GM23338 (cell line): Measurements from ENCODE around the gene STON1. TPM values are rescaled to one million over a fixed set of nuclear protein-coding genes. Genes with fewer than 3 reads are reported as not detected.

Experiments
- ATAC-seq: fragments of 200-7000 bp; cut with Tn5 transposase; 3 replicates; pipeline ENCODE4 v1.9.1; 2020
- DNase-seq: peaks from one replicate; pipeline ENCODE4 v3.0.0-alpha.2; 2015; ENCODE audit warnings: low spot score
- H2AFZ ChIP-seq: fragments of 200-600 bp; sonication (generic); 2 replicates; pipeline ENCODE4 v1.8.0; 2016; ENCODE audit warnings: antibody characterized with exemption, mild to moderate bottlenecking, moderate library complexity
- H3F3A ChIP-seq: fragments of 200-600 bp; sonication (generic); replicated peaks from 2 replicates; pipeline ENCODE4 v1.8.0; 2017; ENCODE audit warnings: antibody characterized with exemption, mixed run types, low read depth
- H3K27ac ChIP-seq: fragments of 200-600 bp; sonication (generic); 2 replicates; pipeline ENCODE4 v1.6.1; 2016; ENCODE audit warnings: low read depth
- H3K27me3 ChIP-seq: fragments of 200-600 bp; sonication (generic); 2 replicates; pipeline ENCODE4 v1.8.0; 2016; ENCODE audit warnings: mild to moderate bottlenecking, mixed run types, moderate library complexity; ENCODE audit not compliant: insufficient read depth
- H3K36me3 ChIP-seq: fragments of 200-600 bp; sonication (generic); 2 replicates; pipeline ENCODE4 v1.8.0; 2016; ENCODE audit warnings: mild to moderate bottlenecking; ENCODE audit not compliant: insufficient read depth
- H3K4me1 ChIP-seq: fragments of 200-600 bp; sonication (generic); 2 replicates; pipeline ENCODE4 v1.8.0; 2016; ENCODE audit warnings: mild to moderate bottlenecking, moderate library complexity; ENCODE audit not compliant: insufficient read depth
- H3K4me2 ChIP-seq: fragments of 200-600 bp; sonication (generic); 2 replicates; pipeline ENCODE4 v1.7.1; 2017; ENCODE audit warnings: mixed run types
- H3K4me3 ChIP-seq: fragments of 200-600 bp; sonication (generic); 2 replicates; pipeline ENCODE4 v1.6.1; 2016; ENCODE audit warnings: mixed run types
- H3K79me2 ChIP-seq: fragments of 200-600 bp; sonication (generic); replicated peaks from 2 replicates; pipeline ENCODE4 v1.8.0; 2017; ENCODE audit warnings: mild to moderate bottlenecking; ENCODE audit not compliant: insufficient read depth
- H3K9me2 ChIP-seq: fragments of 200-600 bp; sonication (generic); 2 replicates; pipeline ENCODE4 v1.8.0; 2017; ENCODE audit not compliant: insufficient read depth
- H4K20me1 ChIP-seq: fragments of 200-600 bp; sonication (generic); replicated peaks from 2 replicates; pipeline ENCODE4 v1.8.0; 2017; ENCODE audit warnings: mild to moderate bottlenecking; ENCODE audit not compliant: insufficient read depth
- H3K27ac Mint-ChIP-seq: 2 replicates; pipeline ENCODE4 v1.8.0; 2020; ENCODE audit warnings: inconsistent platforms, mild to moderate bottlenecking, moderate library complexity, mixed read lengths
- H3K27me3 Mint-ChIP-seq: 3 replicates; pipeline ENCODE4 v1.8.0; 2022; ENCODE audit warnings: low read depth, mild to moderate bottlenecking, moderate library complexity, mixed read lengths, inconsistent platforms; ENCODE audit not compliant: insufficient read depth, poor library complexity
- H3K36me3 Mint-ChIP-seq: 3 replicates; pipeline ENCODE4 v1.8.0; 2021; ENCODE audit warnings: low read depth, mild to moderate bottlenecking, inconsistent platforms, moderate library complexity, mixed read lengths
- H3K4me1 Mint-ChIP-seq: 3 replicates; pipeline ENCODE4 v1.8.0; 2020; ENCODE audit warnings: mild to moderate bottlenecking, inconsistent platforms, mixed read lengths
- H3K4me3 Mint-ChIP-seq: 3 replicates; pipeline ENCODE4 v1.8.0; 2021; ENCODE audit warnings: moderate library complexity, mild to moderate bottlenecking, inconsistent platforms, mixed read lengths
- H3K9me3 Mint-ChIP-seq: 3 replicates; pipeline ENCODE4 v1.8.0; 2020; ENCODE audit warnings: moderate library complexity, mild to moderate bottlenecking, inconsistent platforms, mixed read lengths
- CTCF ChIP-seq, 2 experiments: fragments of 200-600 bp in 1 of 2; sonication (generic) in 1 of 2; conservative IDR thresholded peaks; 2 replicates each; pipeline versions ENCODE4 v1.5.1 to v1.6.1; 2016 to 2017; ENCODE audit warnings: antibody characterized with exemption in 2 of 2, low read depth in 2 of 2, mild to moderate bottlenecking in 2 of 2, moderate library complexity in 1 of 2
- ETS1 ChIP-seq: IDR thresholded peaks from 2 replicates; pipeline ENCODE4 v1.6.1; 2016; ENCODE audit warnings: antibody characterized with exemption
- EZH2 ChIP-seq: fragments of 200-600 bp; sonication (generic); IDR thresholded peaks from one replicate; pipeline ENCODE4 v1.8.0; 2017; ENCODE audit warnings: antibody characterized with exemption, mild to moderate bottlenecking, low read depth; ENCODE audit not compliant: unreplicated experiment
- JUNB ChIP-seq: IDR thresholded peaks from one replicate; pipeline ENCODE4 v1.6.1; 2016; ENCODE audit warnings: antibody characterized with exemption; ENCODE audit not compliant: unreplicated experiment
- ZNF462 ChIP-seq: fragments of 250-450 bp; sonication (Bioruptor Pico); IDR thresholded peaks from 2 replicates; pipeline ENCODE4 v1.5.0; 2020; ENCODE audit warnings: mild to moderate bottlenecking, moderate library complexity
- polyA plus RNA-seq: library from polyadenylated mRNA; unstranded; fragments of >200 nt; fragmentation: Nextera tagmentation; extraction: Ambion mirVana; gene quantifications from 2 replicates; pipeline ENCODE4 v1.2.1, GENCODE V29; 2016
- total RNA-seq: library from RNA; depleted of rRNA; stranded (reverse); fragments of >200 nt; shearing (Covaris generic); gene quantifications from 2 replicates; pipeline ENCODE4 v1.2.3, GENCODE V29; 2014

The STON1 gene
- total and polyA plus RNA-seq, 2 experiments from 2014 or later = 5.4 to 14.4 TPM

- no peak for TF ChIP-seq ZNF462 (CRISPR knock-in tag)
Measured at GRCh38 chr2:48588745-48589144, 58.8 kb downstream of the STON1 start (continued).

DNA sequence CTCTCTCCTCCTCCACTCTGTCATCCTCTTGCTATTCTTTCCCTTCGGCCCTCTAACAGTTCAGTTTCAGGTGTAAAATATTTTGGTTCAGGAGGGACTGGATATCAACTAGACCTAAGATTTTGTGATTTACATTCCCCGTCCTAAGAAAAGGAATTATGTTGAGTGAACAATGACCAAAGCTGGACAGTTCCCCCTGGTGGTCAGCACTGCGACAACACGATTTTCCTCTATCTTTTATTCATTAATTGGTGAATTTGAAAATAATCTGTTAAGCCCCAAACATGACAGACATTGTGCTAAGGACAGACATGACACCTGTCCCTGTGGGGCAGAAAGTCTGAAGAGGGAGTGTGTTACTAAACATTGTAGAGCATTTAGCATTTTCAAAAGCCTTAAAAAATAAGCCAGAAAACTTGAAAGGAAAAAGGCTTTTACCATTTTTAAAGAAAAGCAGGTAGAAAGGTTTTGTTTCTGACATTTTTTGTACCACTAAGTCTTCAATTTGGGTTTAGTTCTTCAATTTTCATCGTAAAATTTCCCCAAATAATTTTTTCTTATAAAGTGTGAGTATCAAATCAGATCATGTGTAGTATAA is 59.3 kb downstream of the STON1 start:
- no peak overlapping the region for H3K27ac ChIP-seq
- ATAC-seq = no peak
- no peak overlapping the region for H2AFZ ChIP-seq
- Mint-ChIP-seq H3K4me1 (peaks cover 21% of the 10 kb centered on the region), H3K9me3 (no peaks in the 10 kb centered on the region), H3K4me3 (no peak overlapping the region), H3K27me3 (no peaks in the 10 kb centered on the region), H3K27ac (no peak overlapping the region), H3K36me3 (peaks cover 5% of the 10 kb centered on the region; the same call in 1 of the 3 replicates)
- H3K4me2 ChIP-seq = no peak overlapping the region
- H3F3A ChIP-seq = no peaks in the 10 kb centered on the region
- H3K9me2 ChIP-seq = no peaks in the 10 kb centered on the region
- no peaks in the 10 kb centered on the region for H4K20me1 ChIP-seq
- H3K36me3 ChIP-seq = no peaks in the 10 kb centered on the region
- H3K4me1 ChIP-seq = peaks cover 7% of the 10 kb centered on the region; the same call in 1 of the 2 replicates
- no peaks in the 10 kb centered on the region for H3K27me3 ChIP-seq
- no peak overlapping the region for H3K4me3 ChIP-seq
- H3K79me2 ChIP-seq = no peaks in the 10 kb centered on the region
- peak; percentile 62 for DNase-seq
- TF ChIP-seq JUNB (no peak), ZNF462 (CRISPR knock-in tag) (no peak), CTCF (conservative IDR thresholded peaks at IDR 0.05; ENCODE audit: low read depth in 2 of 2) (peak; percentile 81 to 97), EZH2 (no peak), ETS1 (no peak)
